ENCODE measurements around the gene TEKT5.

The TEKT5 gene

DNA sequence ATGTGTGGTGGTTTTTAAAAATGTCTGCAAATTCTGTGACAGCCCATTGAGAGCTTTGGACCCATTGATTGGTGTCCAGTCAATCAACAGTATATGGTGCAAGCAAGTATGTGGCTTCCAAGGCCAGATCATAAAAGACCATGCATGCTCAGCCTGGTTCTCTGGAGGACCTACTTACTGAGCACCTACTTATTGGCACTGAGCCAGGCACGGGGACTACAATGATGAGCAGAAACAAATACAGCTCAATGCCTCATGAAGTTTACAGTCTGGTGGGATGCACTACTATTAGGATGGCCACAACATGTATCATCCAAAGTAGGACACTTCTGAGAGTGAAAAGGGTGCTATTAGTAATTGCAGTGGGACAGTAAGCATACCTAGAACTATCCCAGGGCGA, 107.1 kb downstream of the TEKT5 start:
- TF ChIP-seq, protein P1, sequence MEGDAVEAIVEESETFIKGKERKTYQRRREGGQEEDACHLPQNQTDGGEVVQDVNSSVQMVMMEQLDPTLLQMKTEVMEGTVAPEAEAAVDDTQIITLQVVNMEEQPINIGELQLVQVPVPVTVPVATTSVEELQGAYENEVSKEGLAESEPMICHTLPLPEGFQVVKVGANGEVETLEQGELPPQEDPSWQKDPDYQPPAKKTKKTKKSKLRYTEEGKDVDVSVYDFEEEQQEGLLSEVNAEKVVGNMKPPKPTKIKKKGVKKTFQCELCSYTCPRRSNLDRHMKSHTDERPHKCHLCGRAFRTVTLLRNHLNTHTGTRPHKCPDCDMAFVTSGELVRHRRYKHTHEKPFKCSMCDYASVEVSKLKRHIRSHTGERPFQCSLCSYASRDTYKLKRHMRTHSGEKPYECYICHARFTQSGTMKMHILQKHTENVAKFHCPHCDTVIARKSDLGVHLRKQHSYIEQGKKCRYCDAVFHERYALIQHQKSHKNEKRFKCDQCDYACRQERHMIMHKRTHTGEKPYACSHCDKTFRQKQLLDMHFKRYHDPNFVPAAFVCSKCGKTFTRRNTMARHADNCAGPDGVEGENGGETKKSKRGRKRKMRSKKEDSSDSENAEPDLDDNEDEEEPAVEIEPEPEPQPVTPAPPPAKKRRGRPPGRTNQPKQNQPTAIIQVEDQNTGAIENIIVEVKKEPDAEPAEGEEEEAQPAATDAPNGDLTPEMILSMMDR (IDR thresholded peaks at IDR 0.05; ENCODE audit: low read length): no peak
- TF ChIP-seq EZH2 (optimal IDR thresholded peaks at IDR 0.05; ENCODE audit: low read depth, low read length): no peak
- TF ChIP-seq EZH2phosphoT487 (IDR thresholded peaks at IDR 0.05; ENCODE audit: low read length): no peak
- H3K9me2 ChIP-seq (replicated peaks; ENCODE audit: insufficient read depth, low read length): no peaks in the 10 kb centered on the region

DNA sequence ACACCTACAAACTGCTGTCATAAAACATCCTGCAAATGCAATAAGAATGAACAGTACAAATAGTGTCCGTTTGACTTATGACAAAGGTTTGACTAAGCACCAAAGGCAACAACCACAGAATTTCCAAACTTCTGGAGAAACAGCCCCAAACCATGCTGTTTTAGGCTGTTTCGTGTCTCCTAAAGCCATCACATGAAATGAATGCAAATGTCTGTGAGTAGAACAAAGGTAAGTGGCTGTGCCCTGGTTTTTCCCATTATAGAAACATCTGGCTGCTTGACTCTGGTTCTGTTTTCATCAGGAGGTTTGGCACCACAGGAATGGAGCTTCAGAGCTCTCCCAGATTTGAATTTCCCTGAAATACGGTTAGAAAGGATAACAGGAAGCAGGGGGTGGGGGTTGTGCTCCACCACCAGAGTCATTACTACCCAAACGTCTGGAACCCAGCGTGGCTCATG, 109.7 kb downstream of the TEKT5 start:
- H3K9me3 ChIP-seq (replicated peaks; ENCODE audit: insufficient read depth, low read length): no peaks in the 10 kb centered on the region
- no peaks in the 10 kb centered on the region for H3K79me2 ChIP-seq (ENCODE audit: low read length)
- TF ChIP-seq, protein P1 (IDR thresholded peaks at IDR 0.05; ENCODE audit: low read length): no peak
- no peak for TF ChIP-seq EZH2phosphoT487 (IDR thresholded peaks at IDR 0.05; ENCODE audit: low read length)
- no peak for TF ChIP-seq EZH2 (optimal IDR thresholded peaks at IDR 0.05; ENCODE audit: low read depth, low read length)
- H3K27ac ChIP-seq (ENCODE audit: low read length): no peak overlapping the region
- no peak overlapping the region for H2AFZ ChIP-seq (ENCODE audit: low read length)
- H3K9me2 ChIP-seq (replicated peaks; ENCODE audit: insufficient read depth, low read length): no peaks in the 10 kb centered on the region
- no peak for DNase-seq
- no peak overlapping the region for H3K4me3 ChIP-seq (ENCODE audit: low read length)
- H3K4me2 ChIP-seq (ENCODE audit: low read depth, low read length): no peak overlapping the region
- no peak overlapping the region for H3K9ac ChIP-seq (ENCODE audit: low read length)
- H3K36me3 ChIP-seq (replicated peaks; ENCODE audit: insufficient read depth, low read length): no peaks in the 10 kb centered on the region
- H4K20me1 ChIP-seq (ENCODE audit: insufficient read depth, low read length): no peaks in the 10 kb centered on the region
- H3F3A ChIP-seq (ENCODE audit: insufficient read depth, low read length): 0 out of 2 replicates have a peak, but pooled peaks cover 6% of the 10 kb centered on the region
- peaks cover 14% of the 10 kb centered on the region; the same call in 1 of the 2 replicates for H3K27me3 ChIP-seq (replicated peaks; ENCODE audit: insufficient read depth, low read length)
- H3K4me1 ChIP-seq (ENCODE audit: low read length): no peaks in the 10 kb centered on the region

More for the DNA sequence above, 107.1 kb downstream of the TEKT5 start:
- H4K20me1 ChIP-seq (ENCODE audit: insufficient read depth, low read length): no peaks in the 10 kb centered on the region
- DNase-seq: no peak
- H3F3A ChIP-seq (ENCODE audit: insufficient read depth, low read length): no peaks in the 10 kb centered on the region
- H3K79me2 ChIP-seq (ENCODE audit: low read length): no peaks in the 10 kb centered on the region
- H3K4me2 ChIP-seq (ENCODE audit: low read depth, low read length): no peak overlapping the region
- H3K4me3 ChIP-seq (ENCODE audit: low read length): no peak overlapping the region
- no peak overlapping the region for H3K9ac ChIP-seq (ENCODE audit: low read length)
- no peaks in the 10 kb centered on the region for H3K4me1 ChIP-seq (ENCODE audit: low read length)
- H3K36me3 ChIP-seq (replicated peaks; ENCODE audit: insufficient read depth, low read length): no peaks in the 10 kb centered on the region
- H2AFZ ChIP-seq (ENCODE audit: low read length): no peak overlapping the region
- H3K27me3 ChIP-seq (replicated peaks; ENCODE audit: insufficient read depth, low read length): peaks cover 3% of the 10 kb centered on the region; the same call in 1 of the 2 replicates
- H3K9me3 ChIP-seq (replicated peaks; ENCODE audit: insufficient read depth, low read length): no peaks in the 10 kb centered on the region
- H3K27ac ChIP-seq (ENCODE audit: low read length): no peak overlapping the region

DNA sequence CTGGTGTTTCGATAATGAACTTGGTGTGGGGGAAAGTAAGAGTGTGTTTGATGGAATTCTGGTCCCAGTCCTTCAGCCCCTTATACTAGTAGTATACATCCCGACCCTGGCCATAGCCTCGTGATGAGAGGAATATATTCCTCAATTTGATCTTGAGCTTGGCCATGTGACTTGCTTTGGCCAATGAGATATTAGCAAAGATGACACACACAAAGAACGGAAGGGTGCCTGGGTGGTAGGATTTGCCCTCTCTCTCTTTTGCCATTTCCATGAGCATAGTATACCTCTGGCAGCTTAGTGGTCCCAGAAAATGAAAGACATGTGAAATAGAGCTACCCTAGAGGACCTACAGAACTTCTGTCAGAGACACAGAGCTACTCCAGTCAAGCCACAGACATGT, 111.5 kb downstream of the TEKT5 start:
- no peaks in the 10 kb centered on the region for H3K9me2 ChIP-seq (replicated peaks; ENCODE audit: insufficient read depth, low read length)
- no peak overlapping the region for H2AFZ ChIP-seq (ENCODE audit: low read length)
- H3K4me1 ChIP-seq (ENCODE audit: low read length): no peaks in the 10 kb centered on the region
- peaks cover 14% of the 10 kb centered on the region; the same call in 1 of the 2 replicates for H3K27me3 ChIP-seq (replicated peaks; ENCODE audit: insufficient read depth, low read length)
- H3K4me3 ChIP-seq (ENCODE audit: low read length): no peak overlapping the region
- no peaks in the 10 kb centered on the region for H4K20me1 ChIP-seq (ENCODE audit: insufficient read depth, low read length)
- no peak overlapping the region for H3K27ac ChIP-seq (ENCODE audit: low read length)
- TF ChIP-seq, protein P1 (IDR thresholded peaks at IDR 0.05; ENCODE audit: low read length): no peak
- TF ChIP-seq EZH2 (optimal IDR thresholded peaks at IDR 0.05; ENCODE audit: low read depth, low read length) (no peak), EZH2phosphoT487 (IDR thresholded peaks at IDR 0.05; ENCODE audit: low read length) (no peak)
- no peak overlapping the region for H3K9ac ChIP-seq (ENCODE audit: low read length)
- DNase-seq: no peak
- H3K79me2 ChIP-seq (ENCODE audit: low read length): peaks cover 10% of the 10 kb centered on the region; the same call in 1 of the 2 replicates
- H3K36me3 ChIP-seq (replicated peaks; ENCODE audit: insufficient read depth, low read length): no peaks in the 10 kb centered on the region
- H3K4me2 ChIP-seq (ENCODE audit: low read depth, low read length): no peak overlapping the region
- H3F3A ChIP-seq (ENCODE audit: insufficient read depth, low read length): 0 out of 2 replicates have a peak, but pooled peaks cover 6% of the 10 kb centered on the region
- no peaks in the 10 kb centered on the region for H3K9me3 ChIP-seq (replicated peaks; ENCODE audit: insufficient read depth, low read length)
